Measurements from ENCODE around the gene ZDHHC14. TPM values are rescaled to one million over a fixed set of nuclear protein-coding genes. Genes with fewer than 3 reads are reported as not detected.

ZDHHC14 gene
- total RNA-seq, 1 donor, result 4.3 TPM

GRCh38 chr6:157656437-157656997, 275.5 kb downstream of the ZDHHC14 start:
- peak; percentile 42 for DNase-seq (ENCODE audit: low read depth)
- no peak for TF ChIP-seq CTCF (IDR thresholded peaks at IDR 0.05; ENCODE audit: insufficient read depth, low read depth, low read length)

GRCh38 chr6:157657754-157658153, 276.8 kb downstream of the ZDHHC14 start:
- DNase-seq (ENCODE audit: low read depth), result no peak
- TF ChIP-seq CTCF (IDR thresholded peaks at IDR 0.05; ENCODE audit: insufficient read depth, low read depth, low read length), result no peak
- H3K4me3 ChIP-seq (ENCODE audit: low read depth, low read length), result no peak overlapping the region

More at GRCh38 chr6:157656437-157656997, 275.5 kb downstream of the ZDHHC14 start:
- no peak overlapping the region for H3K4me3 ChIP-seq (ENCODE audit: low read depth, low read length)

GRCh38 chr6:157658301-157658700, 277.3 kb downstream of the ZDHHC14 start:
- DNase-seq (ENCODE audit: low read depth), result no peak
- no peak for TF ChIP-seq CTCF (IDR thresholded peaks at IDR 0.05; ENCODE audit: insufficient read depth, low read depth, low read length)
- no peak overlapping the region for H3K4me3 ChIP-seq (ENCODE audit: low read depth, low read length)

- no peak for TF ChIP-seq CTCF (IDR thresholded peaks at IDR 0.05; ENCODE audit: insufficient read depth, low read depth, low read length)
- no peak overlapping the region for H3K4me3 ChIP-seq (ENCODE audit: low read depth, low read length)
- DNase-seq (ENCODE audit: low read depth), result no peak
These were observed 278.7 kb downstream of the ZDHHC14 start for GRCh38 chr6:157659536-157660271.

- DNase-seq (ENCODE audit: low read depth), result no peak
- no peak for TF ChIP-seq CTCF (IDR thresholded peaks at IDR 0.05; ENCODE audit: insufficient read depth, low read depth, low read length)
- no peak overlapping the region for H3K4me3 ChIP-seq (ENCODE audit: low read depth, low read length)
These were observed 279.4 kb downstream of the ZDHHC14 start for GRCh38 chr6:157660414-157660813.

- TF ChIP-seq CTCF (IDR thresholded peaks at IDR 0.05; ENCODE audit: insufficient read depth, low read depth, low read length), result no peak
These were observed 280.7 kb downstream of the ZDHHC14 start for GRCh38 chr6:157661652-157662051.

More at GRCh38 chr6:157661652-157662051, 280.7 kb downstream of the ZDHHC14 start:
- DNase-seq (ENCODE audit: low read depth), result no peak
- H3K4me3 ChIP-seq (ENCODE audit: low read depth, low read length), result no peak overlapping the region
